Peyer's patch (tissue), 4 donors: Measurements from ENCODE around the gene MGMT.

ENCODE experiments used
- CTCF ChIP-seq, 6 experiments: fragments of 450-650 bp in 4 of 6; fragments of 200-600 bp in 2 of 6; sonication (generic) in 1 of 6; IDR thresholded peaks; one replicate each; pipeline ENCODE4 v1.5.1; 2017 to 2019; ENCODE audit warnings: antibody characterized with exemption in 6 of 6, mild to moderate bottlenecking in 3 of 6, moderate library complexity in 1 of 6
- POLR2A ChIP-seq, 2 donors: fragments of 450-650 bp; IDR thresholded peaks; one replicate each; pipeline ENCODE4 v1.5.1; 2017; ENCODE audit warnings: antibody characterized with exemption in 2 of 2, mild to moderate bottlenecking in 2 of 2, moderate library complexity in 2 of 2

DNA sequence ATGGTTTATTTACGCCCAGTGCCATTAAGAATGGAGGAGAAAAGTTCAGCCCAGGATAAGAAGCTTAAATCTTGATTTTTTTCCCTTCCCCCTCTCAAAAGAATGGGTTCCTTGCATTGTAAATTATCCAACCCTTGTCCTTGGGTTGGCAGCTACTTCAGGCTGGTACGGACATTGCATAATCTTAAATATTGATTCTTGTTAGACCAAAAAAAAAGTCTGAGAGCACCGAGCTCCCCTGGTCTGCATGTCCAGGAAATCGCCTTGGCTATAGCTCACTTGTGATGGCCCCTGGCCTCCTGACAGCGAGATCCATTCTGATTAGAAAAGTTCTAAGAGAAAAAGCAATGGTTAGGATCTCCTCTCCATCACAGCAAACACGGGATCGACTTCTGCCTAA is 345.4 kb downstream of the MGMT start:
- TF ChIP-seq CTCF (IDR thresholded peaks at IDR 0.05) (no peak), POLR2A (IDR thresholded peaks at IDR 0.05) (no peak)
